ENCODE results near the gene MLST8.

The MLST8 gene

DNA sequence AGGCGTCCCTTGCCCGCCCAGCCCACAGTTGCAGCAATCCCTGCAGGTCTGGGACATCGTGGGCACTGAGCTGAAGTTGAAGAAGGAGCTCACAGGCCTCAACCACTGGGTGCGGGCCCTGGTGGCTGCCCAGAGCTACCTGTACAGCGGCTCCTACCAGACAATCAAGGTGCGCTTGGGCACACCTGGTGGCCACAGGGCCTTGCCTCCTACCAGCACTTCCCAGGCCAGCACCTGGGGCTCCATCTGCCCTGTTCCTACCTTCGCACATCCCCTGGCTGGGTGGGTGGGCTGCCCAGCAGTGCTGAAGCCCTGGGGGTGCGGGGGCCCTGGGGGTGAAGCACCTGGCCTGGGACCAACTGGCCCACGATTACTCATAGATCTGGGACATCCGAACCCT lies 29.8 kb upstream of the MLST8 start:
- H3K36me3 ChIP-seq (ENCODE audit: control insufficient read depth, insufficient read depth, low read length): peaks cover 29% of the 10 kb centered on the region

GRCh38 chr16:2176047-2176446 lies 29.2 kb upstream of the MLST8 start:
- peaks cover 27% of the 10 kb centered on the region for H3K36me3 ChIP-seq (ENCODE audit: control insufficient read depth, insufficient read depth, low read length)
- DNase-seq (ENCODE audit: extremely low read depth, insufficient read length): no peak
- H3K27me3 ChIP-seq (replicated peaks; ENCODE audit: control insufficient read depth, insufficient read depth, low read length): no peaks in the 10 kb centered on the region
- no peak for TF ChIP-seq CTCF (IDR thresholded peaks at IDR 0.05; ENCODE audit: insufficient read depth, low read length, poor library complexity, severe bottlenecking)
- no peak overlapping the region for H3K4me3 ChIP-seq (replicated peaks; ENCODE audit: low read depth, low read length)

More for the DNA sequence above, 29.8 kb upstream of the MLST8 start:
- H3K4me3 ChIP-seq (replicated peaks; ENCODE audit: low read depth, low read length): no peak overlapping the region
- TF ChIP-seq CTCF (IDR thresholded peaks at IDR 0.05; ENCODE audit: insufficient read depth, low read length, poor library complexity, severe bottlenecking): no peak
- no peaks in the 10 kb centered on the region for H3K27me3 ChIP-seq (replicated peaks; ENCODE audit: control insufficient read depth, insufficient read depth, low read length)
- DNase-seq (ENCODE audit: extremely low read depth, insufficient read length): no peak

- Histone ChIP-seq H3K4me3 (replicated peaks; ENCODE audit: low read depth, low read length) (no peak overlapping the region), H3K27me3 (replicated peaks; ENCODE audit: control insufficient read depth, insufficient read depth, low read length) (no peaks in the 10 kb centered on the region), H3K36me3 (ENCODE audit: control insufficient read depth, insufficient read depth, low read length) (peaks cover 25% of the 10 kb centered on the region)
- TF ChIP-seq CTCF (IDR thresholded peaks at IDR 0.05; ENCODE audit: insufficient read depth, low read length, poor library complexity, severe bottlenecking): no peak
- no peak for DNase-seq (ENCODE audit: extremely low read depth, insufficient read length)
Measured at GRCh38 chr16:2177101-2177500, 28.2 kb upstream of the MLST8 start.

DNA sequence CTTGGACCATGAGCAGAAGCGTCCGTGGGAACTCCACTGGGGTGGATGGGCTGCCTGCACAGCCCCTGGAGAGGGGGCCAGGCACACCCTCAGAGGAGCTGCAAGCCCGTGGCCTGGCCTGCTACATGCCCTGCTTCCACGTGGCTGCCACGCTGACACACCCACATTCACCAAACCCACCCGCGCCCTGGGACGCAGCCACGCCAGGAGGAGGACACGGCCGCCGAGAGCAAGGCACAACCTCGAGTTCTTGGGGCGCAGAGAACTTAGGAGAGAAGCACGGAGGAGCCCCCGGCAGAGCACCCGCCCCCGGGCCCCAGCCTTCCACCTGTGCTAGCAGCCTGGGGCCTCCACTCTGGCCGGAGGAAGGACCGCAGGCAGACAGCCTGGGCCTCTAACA lies 27.7 kb upstream of the MLST8 start:
- Histone ChIP-seq H3K4me3 (replicated peaks; ENCODE audit: low read depth, low read length) (no peak overlapping the region), H3K27me3 (replicated peaks; ENCODE audit: control insufficient read depth, insufficient read depth, low read length) (no peaks in the 10 kb centered on the region), H3K36me3 (ENCODE audit: control insufficient read depth, insufficient read depth, low read length) (peaks cover 24% of the 10 kb centered on the region)
- no peak for TF ChIP-seq CTCF (IDR thresholded peaks at IDR 0.05; ENCODE audit: insufficient read depth, low read length, poor library complexity, severe bottlenecking)
- no peak for DNase-seq (ENCODE audit: extremely low read depth, insufficient read length)

- Histone ChIP-seq H3K4me3 (replicated peaks; ENCODE audit: low read depth, low read length) (no peak overlapping the region), H3K36me3 (ENCODE audit: control insufficient read depth, insufficient read depth, low read length) (peaks cover 22% of the 10 kb centered on the region), H3K27me3 (replicated peaks; ENCODE audit: control insufficient read depth, insufficient read depth, low read length) (no peaks in the 10 kb centered on the region)
- TF ChIP-seq CTCF (IDR thresholded peaks at IDR 0.05; ENCODE audit: insufficient read depth, low read length, poor library complexity, severe bottlenecking): no peak
- no peak for DNase-seq (ENCODE audit: extremely low read depth, insufficient read length)
Measured at GRCh38 chr16:2178321-2179106, 26.7 kb upstream of the MLST8 start.
